Endothelial cell of umbilical vein (primary cell): Measurements from ENCODE around the gene ALOXE3. TPM values are rescaled to one million over a fixed set of nuclear protein-coding genes. Genes with fewer than 3 reads are reported as not detected.

Experiments
- BruUV-seq: library from RNA; stranded (reverse); fragments of 400-500 nt; replicated peaks from 2 replicates; lab custom pipeline; 2021; lab: Mats Ljungman, UMichigan
- CTCF ChIA-PET: fragments of 300-600, 350-600 bp; sonication (Branson Sonifier 250); formaldehyde crosslinking; loops from one replicate; lab custom pipeline; 2021; ENCODE audit warnings: antibody characterized with exemption, inconsistent platforms; lab: Charles Lee
- POLR2A ChIA-PET: fragments of 300-600, 350-600 bp; sonication (Branson Sonifier 250); formaldehyde crosslinking; loops from one replicate; lab custom pipeline; 2021; ENCODE audit warnings: antibody characterized with exemption, inconsistent platforms; lab: Charles Lee
- DNase-seq: peaks from one replicate; pipeline ENCODE4 v3.0.0-alpha.2; 2011; ENCODE audit warnings: low read depth, low spot score
- FAIRE-seq: peaks from 2 replicates; lab custom pipeline; 2011; peaks lifted over from hg19 to GRCh38; lab: Jason Lieb, UNC
- H2AFZ ChIP-seq: 2 replicates; pipeline ENCODE4 v1.6.0; 2012; ENCODE audit warnings: low read depth, low read length, control low read depth, inconsistent platforms
- H3K27ac ChIP-seq: 2 replicates; pipeline ENCODE4 v1.5.1; 2011; ENCODE audit warnings: low read depth, mild to moderate bottlenecking, control low read depth, low read length, moderate library complexity; ENCODE audit not compliant: insufficient read depth
- H3K27me3 ChIP-seq, 2 experiments: 2 replicates each; pipeline versions ENCODE4 v1.6.0 to v1.6.1; 2011; ENCODE audit warnings: low read length in 2 of 2, mixed read lengths in 1 of 2; ENCODE audit not compliant: control insufficient read depth in 2 of 2, insufficient read depth in 2 of 2
- H3K36me3 ChIP-seq, 2 experiments: 2 replicates in 1 of 2; 3 replicates in 1 of 2; pipeline ENCODE4 v1.5.1; 2011; ENCODE audit warnings: low read length in 2 of 2, mild to moderate bottlenecking in 1 of 2, moderate library complexity in 1 of 2; ENCODE audit not compliant: control insufficient read depth in 2 of 2, insufficient read depth in 2 of 2; ENCODE audit errors: extremely low read depth in 1 of 2
- H3K4me1 ChIP-seq: 3 replicates; pipeline ENCODE4 v1.5.1; 2011; ENCODE audit warnings: mild to moderate bottlenecking, low read length; ENCODE audit not compliant: control insufficient read depth, insufficient read depth; ENCODE audit errors: extremely low read depth
- H3K4me2 ChIP-seq: 2 replicates; pipeline ENCODE4 v1.6.1; 2011; ENCODE audit warnings: low read length, control low read depth, mixed read lengths; ENCODE audit not compliant: insufficient read depth
- H3K4me3 ChIP-seq, 3 experiments: fragments of 200-600 bp in 1 of 3; sonication (generic), shearing (Covaris generic) in 1 of 3; replicated peaks in 1 of 3; 2 replicates each; pipeline ENCODE4 v1.5.1; 2011 to 2016; ENCODE audit warnings: control low read depth in 3 of 3, low read length in 3 of 3, mild to moderate bottlenecking in 2 of 3, inconsistent platforms in 1 of 3, low read depth in 1 of 3, moderate library complexity in 1 of 3; ENCODE audit not compliant: insufficient read depth in 1 of 3
- H3K79me2 ChIP-seq: 2 replicates; pipeline ENCODE4 v1.6.0; 2012; ENCODE audit warnings: low read length, inconsistent platforms; ENCODE audit not compliant: control insufficient read depth, insufficient read depth
- H3K9ac ChIP-seq: replicated peaks from 2 replicates; pipeline ENCODE3; 2011; ENCODE audit warnings: low read length, control low read depth; ENCODE audit not compliant: insufficient read depth; ENCODE audit errors: extremely low read depth
- H3K9me1 ChIP-seq: replicated peaks from 3 replicates; pipeline ENCODE4 v1.6.0; 2011; ENCODE audit warnings: mild to moderate bottlenecking, low read length; ENCODE audit not compliant: control insufficient read depth, insufficient read depth; ENCODE audit errors: extremely low read depth
- H3K9me3 ChIP-seq: replicated peaks from 2 replicates; pipeline ENCODE4 v1.5.1; 2012; ENCODE audit warnings: low read length, inconsistent platforms; ENCODE audit not compliant: control insufficient read depth, insufficient read depth
- H4K20me1 ChIP-seq: replicated peaks from 2 replicates; pipeline ENCODE3; 2011; ENCODE audit warnings: mild to moderate bottlenecking, low read length; ENCODE audit not compliant: control insufficient read depth, insufficient read depth; ENCODE audit errors: extremely low read depth
- CTCF ChIP-seq, 2 donors: IDR thresholded peaks; 1 replicate in 1 of 2; 2 replicates in 1 of 2; pipeline ENCODE4 v1.5.1; 2011; ENCODE audit warnings: low read length in 2 of 2, mild to moderate bottlenecking in 2 of 2, moderate library complexity in 2 of 2, control low read depth in 1 of 2, inconsistent platforms in 1 of 2, low read depth in 1 of 2; ENCODE audit not compliant: insufficient read depth in 1 of 2; ENCODE audit errors: extremely low read depth in 1 of 2
- EZH2 ChIP-seq: IDR thresholded peaks from 2 replicates; pipeline ENCODE4 v1.6.1; 2012; ENCODE audit warnings: borderline replicate concordance, low read depth, mild to moderate bottlenecking, moderate library complexity, low read length, inconsistent platforms; ENCODE audit not compliant: severe bottlenecking
- FOS ChIP-seq: IDR thresholded peaks from 2 replicates; pipeline ENCODE4 v1.6.1; 2011; ENCODE audit warnings: mild to moderate bottlenecking, low read length, moderate library complexity, borderline replicate concordance; ENCODE audit not compliant: insufficient read depth
- GATA2 ChIP-seq: IDR thresholded peaks from 2 replicates; pipeline ENCODE4 v1.7.0; 2011; ENCODE audit warnings: low read depth, mild to moderate bottlenecking, moderate library complexity, mixed read lengths, low read length; ENCODE audit not compliant: insufficient read length, insufficient read depth
- JUN ChIP-seq: IDR thresholded peaks from 2 replicates; pipeline ENCODE4 v1.6.1; 2011; ENCODE audit warnings: borderline replicate concordance, low read depth; ENCODE audit not compliant: insufficient read length, insufficient read depth
- MYC ChIP-seq: IDR thresholded peaks from one replicate; pipeline ENCODE4 v1.6.1; 2011; ENCODE audit warnings: mild to moderate bottlenecking, low read depth, low read length
- POLR2A ChIP-seq: IDR thresholded peaks from 2 replicates; pipeline ENCODE4 v1.6.1; 2012; ENCODE audit warnings: low read depth, mild to moderate bottlenecking, control low read depth, low read length
- POLR2AphosphoS5 ChIP-seq: IDR thresholded peaks from 2 replicates; pipeline ENCODE4 v1.6.1; 2012; ENCODE audit warnings: low read depth, mild to moderate bottlenecking, control low read depth, low read length, moderate library complexity; ENCODE audit not compliant: insufficient read depth
- dilution Hi-C: fragments of 300-500 bp; cut with MboI; formaldehyde crosslinking; loops from one replicate; pipeline ENCODE4 v1.15.0; 2019; ENCODE audit warnings: low sequenced_read_pairs; ENCODE audit not compliant: extremely low pct_ligation_motif_present
- intact Hi-C: fragments of 100-400 bp; cut with micrococcal nuclease; formaldehyde crosslinking; loops from one replicate; pipeline ENCODE4 v1.10.0; 2022
- polyA plus RNA-seq, 4 experiments: library from polyadenylated mRNA; depleted of rRNA in 3 of 4; stranded (reverse) in 3 of 4; unstranded in 1 of 4; fragments of >200 nt; gene quantifications; 2 replicates each; pipeline versions ENCODE4 v1.2.1 to v1.2.3, GENCODE V29; 2011 to 2012; ENCODE audit warnings: missing spikeins in 1 of 4
- total RNA-seq: library from RNA; stranded (reverse); gene quantifications from 2 replicates; pipeline ENCODE4 v1.2.3, GENCODE V29; 2021
- TF ChIP-seq, protein P1 (sequence below): IDR thresholded peaks from 2 replicates; pipeline ENCODE4 v1.6.1; 2011; ENCODE audit not compliant: insufficient read depth, insufficient read length

Gene ALOXE3
- total and polyA plus RNA-seq, 2 donors (not counting 3 experiments of a cell fraction or from before 2014, with no cell fraction given): 0.01 TPM; not detected in 1

DNA sequence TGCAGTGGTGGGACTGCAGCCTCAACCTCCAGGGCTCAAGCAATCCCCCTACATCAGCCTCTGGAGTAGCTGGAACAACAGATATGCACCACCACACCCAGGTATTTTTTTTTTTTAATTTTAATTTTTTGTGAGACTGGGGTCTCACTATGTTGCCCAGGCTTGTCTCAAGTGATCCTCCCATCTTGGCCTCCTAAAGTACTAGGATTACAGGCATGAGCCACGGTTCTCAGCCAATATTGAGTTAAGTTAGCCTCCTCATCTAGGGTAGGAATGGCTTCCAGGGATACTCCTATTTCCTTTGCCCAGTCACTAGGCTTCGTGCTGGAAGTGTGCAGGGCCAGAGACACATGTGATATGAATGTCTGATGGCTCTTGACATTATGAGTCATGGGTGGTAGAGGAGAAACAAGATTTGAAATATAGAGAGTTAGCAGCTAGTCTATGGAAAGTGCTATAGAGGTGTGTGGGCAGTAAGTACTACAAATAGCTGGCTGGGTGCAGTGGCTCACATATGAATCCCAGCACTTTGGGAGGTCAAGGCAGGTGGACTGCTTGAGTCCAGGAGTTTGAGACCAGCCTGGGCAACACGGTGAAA lies 13.6 kb upstream of the ALOXE3 start:
- H2AFZ ChIP-seq: no peak overlapping the region
- no peak for FAIRE-seq
- CTCF ChIA-PET: interaction anchor here (1.6 kb wide), 1 partner anchor 72 kb away, joined by 5 read pairs; no protein-coding TSS in a partner anchor
- no peaks in the 10 kb centered on the region for H3K4me1 ChIP-seq
- intact Hi-C loops (no loop called here), dilution Hi-C loops (no loop called here)
- TF ChIP-seq EZH2 (no peak), CTCF (IDR thresholded peaks at IDR 0.05; ENCODE audit: extremely low read depth in 1 of 2, insufficient read depth in 1 of 2, low read depth in 1 of 2, low read length in 2 of 2) (no peak), MYC (no peak)
- H3K9me1 ChIP-seq: no peaks in the 10 kb centered on the region
- H3K27ac ChIP-seq: no peak overlapping the region
- no peaks in the 10 kb centered on the region for H3K9me3 ChIP-seq
- no TSS peak for BruUV-seq
- no peak overlapping the region for H3K4me3 ChIP-seq
- no peaks in the 10 kb centered on the region for H3K36me3 ChIP-seq
- H4K20me1 ChIP-seq: no peaks in the 10 kb centered on the region
- no peak for DNase-seq
- POLR2A ChIA-PET: interaction anchor here (1.1 kb wide), 1 partner anchor 41 kb away, joined by 3 read pairs; no protein-coding TSS in a partner anchor
- no peaks in the 10 kb centered on the region for H3K27me3 ChIP-seq
- no peak overlapping the region for H3K4me2 ChIP-seq
- H3K9ac ChIP-seq: no peak overlapping the region
- no peaks in the 10 kb centered on the region for H3K79me2 ChIP-seq

DNA sequence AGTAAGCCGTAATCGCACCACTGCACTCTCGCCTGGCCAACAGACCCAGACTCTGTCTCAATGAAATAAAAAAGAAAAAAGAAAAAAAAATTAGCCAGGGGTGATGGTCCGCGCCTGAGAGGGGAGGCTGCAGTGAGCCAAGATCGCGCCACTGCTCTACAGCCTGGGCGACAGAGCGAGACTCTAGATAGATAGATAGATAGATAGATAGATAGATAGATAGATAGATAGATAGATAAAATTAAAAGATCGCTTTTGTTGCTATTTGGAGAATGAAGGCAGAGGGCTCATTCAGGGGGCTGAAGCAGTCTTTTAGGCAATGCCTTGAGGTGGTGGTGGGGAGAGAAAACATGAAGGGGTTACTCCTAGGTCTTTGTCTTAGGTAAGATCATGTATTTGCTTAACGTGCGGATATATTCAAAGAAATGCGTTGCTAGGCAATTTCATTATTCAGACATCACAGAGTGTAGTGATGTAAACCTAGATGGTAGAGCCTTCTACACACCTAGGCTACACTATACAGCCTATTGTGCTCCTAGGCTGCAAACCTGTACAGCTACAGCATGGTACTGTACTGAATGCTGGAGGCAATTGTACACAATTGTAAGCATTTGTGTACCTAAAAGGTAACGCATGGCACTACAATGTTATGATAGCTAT lies 9.9 kb upstream of the ALOXE3 start:
- no peak for TF ChIP-seq POLR2A
- TF ChIP-seq, protein P1, sequence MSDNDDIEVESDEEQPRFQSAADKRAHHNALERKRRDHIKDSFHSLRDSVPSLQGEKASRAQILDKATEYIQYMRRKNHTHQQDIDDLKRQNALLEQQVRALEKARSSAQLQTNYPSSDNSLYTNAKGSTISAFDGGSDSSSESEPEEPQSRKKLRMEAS: no peak
- TF ChIP-seq MYC: no peak
- no peak for TF ChIP-seq CTCF (IDR thresholded peaks at IDR 0.05; ENCODE audit: extremely low read depth in 1 of 2, insufficient read depth in 1 of 2, low read depth in 1 of 2, low read length in 2 of 2)
- no peak for TF ChIP-seq FOS
- no peak for TF ChIP-seq JUN
- no peak for TF ChIP-seq GATA2
- no peak for TF ChIP-seq POLR2AphosphoS5
- no peak for TF ChIP-seq EZH2
- FAIRE-seq: no peak

More for the DNA sequence above, 9.9 kb upstream of the ALOXE3 start:
- Histone ChIP-seq H3K27ac (no peak overlapping the region), H4K20me1 (no peaks in the 10 kb centered on the region), H3K9me3 (no peaks in the 10 kb centered on the region), H3K4me2 (no peak overlapping the region), H3K79me2 (no peaks in the 10 kb centered on the region), H3K4me3 (no peak overlapping the region), H3K9me1 (no peaks in the 10 kb centered on the region), H3K36me3 (no peaks in the 10 kb centered on the region), H3K9ac (no peak overlapping the region), H2AFZ (no peak overlapping the region), H3K4me1 (peaks cover 21% of the 10 kb centered on the region), H3K27me3 (peaks cover 8 to 14% of the 10 kb centered on the region in 2 experiments)
- CTCF ChIA-PET: no interaction called here
- DNase-seq: no peak
- dilution Hi-C loops (no loop called here), intact Hi-C loops (no loop called here)
- POLR2A ChIA-PET: interaction anchor here (1.2 kb wide), 1 partner anchor 45 kb away, joined by 4 read pairs; no protein-coding TSS in a partner anchor
- no TSS peak for BruUV-seq
